Hematopoietic multipotent progenitor cell treated with erythropoietin and hydrocortisone succinate and interleukin-3 and kit ligand, for 6 days (in vitro differentiated cells): ENCODE data around the gene MS4A10.
A peak's percentile ranks its signal among the peaks of the same experiment; 100 is the strongest.

ENCODE experiments used
- DNase-seq: peaks from one replicate; pipeline ENCODE4 v3.0.0-alpha.2; 2015

Gene MS4A10

GRCh38 chr11:60830478-60831142 is 45.5 kb downstream of the MS4A10 start:
- DNase-seq, result no peak

DNA sequence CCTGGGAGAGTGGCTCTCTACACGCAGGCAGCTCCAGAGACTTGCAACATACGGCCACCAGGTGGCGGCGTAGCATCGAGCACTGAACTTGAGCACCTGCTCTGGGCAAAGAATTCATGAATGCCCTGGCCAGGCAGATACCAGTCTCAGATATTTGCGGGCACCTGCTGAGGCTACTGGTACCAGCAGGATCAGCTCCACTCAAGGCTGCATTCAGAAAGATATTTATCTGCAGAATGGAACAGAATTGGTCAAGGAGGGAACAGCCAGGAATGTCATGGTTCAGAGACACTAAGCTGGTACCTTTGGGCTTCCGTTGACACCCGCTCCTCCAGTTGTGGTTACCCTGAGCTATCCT is 46.0 kb downstream of the MS4A10 start:
- peak; percentile 91 for DNase-seq

GRCh38 chr11:60831501-60832079 is 46.5 kb downstream of the MS4A10 start:
- DNase-seq, result peak; percentile 57

DNA sequence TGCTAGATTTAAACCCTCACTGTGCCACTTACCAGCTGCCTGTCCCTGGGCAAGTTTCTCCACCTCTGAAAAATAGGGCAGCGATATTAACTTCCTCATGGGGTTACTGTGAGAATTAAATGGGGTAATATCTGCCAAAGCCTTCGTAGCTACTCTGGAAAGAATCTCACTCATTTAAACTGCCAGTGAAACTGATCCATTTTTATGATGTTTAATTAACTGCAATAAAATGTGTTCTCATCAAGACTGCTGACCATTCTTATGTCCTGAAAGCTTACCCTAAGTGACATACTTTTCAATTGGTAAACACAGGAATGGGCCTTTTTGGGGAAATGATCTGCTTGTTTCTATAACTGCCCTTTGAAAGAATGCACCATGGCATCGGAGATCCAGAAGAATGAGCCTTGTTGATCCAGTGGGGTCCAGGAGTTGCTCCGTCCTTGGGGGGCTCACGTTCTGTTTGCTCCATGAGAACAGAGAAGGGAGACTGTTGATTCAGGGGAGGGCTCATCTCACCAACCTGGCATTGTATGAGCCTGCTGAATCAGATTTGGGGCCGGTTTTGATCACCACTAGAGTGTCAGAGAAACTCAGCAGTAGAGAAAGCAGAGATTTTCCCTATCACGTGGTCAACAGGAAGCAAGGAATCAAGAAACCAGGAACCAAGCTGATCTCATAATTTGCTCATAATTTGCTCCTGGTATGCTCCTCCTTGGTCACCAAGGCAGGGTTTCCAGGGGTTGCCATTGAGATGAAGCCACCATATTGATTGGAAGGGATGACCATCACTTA is 49.8 kb downstream of the MS4A10 start:
- no peak for DNase-seq

DNA sequence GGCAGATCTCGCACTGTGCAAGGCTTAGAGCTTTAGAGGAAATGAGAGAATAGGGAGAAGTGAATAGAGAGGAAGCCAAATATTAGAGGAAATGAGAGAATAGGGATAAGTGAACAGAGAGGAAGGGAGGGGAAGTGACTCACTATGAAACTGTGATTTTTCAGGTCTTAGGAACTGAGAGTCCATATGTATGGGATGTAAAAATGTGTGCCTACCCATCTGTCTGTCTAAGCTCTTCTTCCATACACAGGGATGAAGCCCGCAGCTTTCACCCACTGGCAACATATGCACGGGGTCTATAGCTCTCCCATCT is 50.4 kb downstream of the MS4A10 start:
- no peak for DNase-seq

- DNase-seq, result no peak
Measured at GRCh38 chr11:60836866-60837515, 51.9 kb downstream of the MS4A10 start.

DNA sequence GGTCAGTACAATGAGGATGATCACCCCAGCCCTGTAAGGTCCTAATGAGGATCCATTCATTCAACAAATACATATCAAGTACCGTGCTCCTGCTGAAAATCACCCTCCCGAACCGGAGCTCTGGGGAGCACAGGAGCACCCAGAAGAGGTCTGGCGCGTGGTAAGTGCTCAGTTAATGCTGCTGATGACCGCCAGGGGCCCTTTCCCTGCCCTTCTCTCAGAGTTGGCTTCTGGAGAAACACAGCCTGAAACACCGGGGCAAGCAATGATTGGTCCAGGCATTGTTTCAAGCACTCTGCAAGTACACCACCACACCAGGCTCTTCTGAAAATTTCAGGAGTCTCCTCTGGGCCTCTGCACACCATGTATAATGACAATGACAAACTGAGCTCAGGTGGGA is 53.0 kb downstream of the MS4A10 start:
- DNase-seq, result no peak

- DNase-seq, result no peak
Measured at GRCh38 chr11:60840470-60841430, 55.6 kb downstream of the MS4A10 start.

DNA sequence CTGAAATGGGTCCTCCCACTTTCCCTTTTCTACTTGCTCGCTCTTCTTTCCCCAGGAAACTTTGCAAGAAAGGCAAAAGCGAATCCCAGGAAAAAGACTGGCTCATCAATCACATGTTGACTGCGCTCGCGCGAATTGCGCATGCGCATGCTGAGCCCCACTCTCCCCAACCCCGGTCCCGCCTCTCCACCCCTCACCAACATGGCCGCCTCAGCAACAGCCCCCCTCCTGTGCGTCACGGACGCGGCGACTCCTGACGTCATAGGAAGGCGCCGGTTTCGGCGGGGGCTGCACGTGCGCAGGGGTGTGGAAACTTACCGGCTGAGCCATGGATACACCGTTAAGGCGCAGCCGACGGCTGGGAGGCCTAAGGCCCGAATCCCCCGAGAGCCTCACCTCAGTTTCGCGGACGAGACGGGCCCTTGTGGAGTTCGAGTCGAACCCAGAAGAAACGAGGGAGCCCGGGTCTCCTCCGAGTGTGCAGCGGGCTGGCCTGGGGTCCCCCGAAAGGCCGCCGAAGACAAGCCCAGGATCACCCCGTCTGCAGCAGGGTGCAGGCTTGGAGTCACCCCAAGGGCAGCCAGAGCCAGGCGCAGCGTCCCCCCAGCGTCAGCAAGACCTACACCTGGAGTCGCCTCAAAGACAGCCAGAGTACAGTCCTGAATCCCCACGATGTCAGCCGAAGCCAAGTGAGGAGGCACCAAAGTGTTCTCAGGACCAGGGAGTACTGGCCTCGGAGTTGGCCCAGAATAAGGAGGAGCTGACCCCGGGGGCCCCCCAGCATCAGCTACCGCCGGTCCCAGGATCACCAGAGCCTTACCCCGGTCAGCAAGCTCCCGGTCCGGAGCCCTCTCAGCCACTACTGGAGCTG is 56.9 kb downstream of the MS4A10 start, which contains the start of gene CCDC86:
TSS of gene CCDC86 (plus strand) at position 317 of the 871 bp plus-strand sequence. CDS start at position 329, 12 bp downstream.
- DNase-seq, result peak; percentile 96

- no peak for DNase-seq
Measured at GRCh38 chr11:60842668-60843600, 57.8 kb downstream of the MS4A10 start.

DNA sequence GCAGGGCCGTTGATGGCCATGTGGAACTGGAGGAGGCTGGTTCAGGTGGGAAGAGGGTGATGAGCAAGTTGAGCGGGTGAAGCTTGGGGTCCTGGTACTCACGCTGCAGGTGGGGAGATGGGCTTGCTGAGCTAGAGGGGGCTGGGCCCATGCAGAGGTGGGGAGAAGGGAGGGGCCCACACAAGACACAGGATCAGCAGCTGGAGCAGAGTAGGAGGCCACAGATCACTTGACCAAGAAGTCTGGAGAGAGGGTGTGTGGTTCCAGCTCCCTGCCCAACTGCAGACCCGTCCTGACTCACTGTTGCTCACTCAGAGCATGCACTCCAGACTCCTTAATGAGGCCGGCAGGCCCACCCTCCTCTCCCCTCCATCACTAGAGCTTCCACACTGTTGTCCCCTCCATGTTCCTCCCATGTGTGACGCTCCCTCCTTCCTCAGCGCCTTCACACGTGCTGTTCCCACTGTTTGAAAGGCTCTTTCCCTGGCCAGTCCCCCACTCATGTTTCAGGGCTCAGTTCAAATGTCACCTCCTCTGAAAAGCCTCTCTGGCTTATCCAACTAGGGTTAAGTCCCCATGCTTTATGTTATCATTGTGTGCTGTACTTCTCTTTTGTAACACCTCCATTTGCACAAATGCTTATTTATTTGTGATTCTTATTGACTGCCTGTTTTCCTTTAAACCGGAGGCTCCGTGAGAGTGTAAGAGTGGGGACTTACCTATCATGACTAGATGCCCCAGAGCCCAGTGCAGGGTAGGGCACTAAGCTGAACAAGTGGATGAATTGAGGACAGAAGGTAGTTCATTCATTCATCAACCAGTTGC is 59.1 kb downstream of the MS4A10 start:
- no peak for DNase-seq

DNA sequence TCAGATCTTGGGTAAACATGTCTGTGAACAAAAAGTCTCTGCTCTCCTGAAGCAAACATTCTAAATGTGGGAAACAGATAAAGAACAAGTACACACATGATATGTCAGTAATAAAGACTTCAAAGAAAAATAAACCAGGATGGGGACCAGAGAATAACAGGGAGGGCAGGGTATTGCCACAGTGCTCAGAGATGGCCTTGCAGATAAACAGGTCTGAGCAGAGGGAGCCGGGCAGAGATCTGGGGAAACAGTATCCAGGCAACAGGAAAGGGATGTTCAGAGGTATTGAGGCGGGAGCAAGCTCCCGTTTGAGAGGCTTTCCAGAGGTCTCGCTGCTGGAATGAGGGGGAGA is 59.7 kb downstream of the MS4A10 start:
- DNase-seq, result no peak

DNA sequence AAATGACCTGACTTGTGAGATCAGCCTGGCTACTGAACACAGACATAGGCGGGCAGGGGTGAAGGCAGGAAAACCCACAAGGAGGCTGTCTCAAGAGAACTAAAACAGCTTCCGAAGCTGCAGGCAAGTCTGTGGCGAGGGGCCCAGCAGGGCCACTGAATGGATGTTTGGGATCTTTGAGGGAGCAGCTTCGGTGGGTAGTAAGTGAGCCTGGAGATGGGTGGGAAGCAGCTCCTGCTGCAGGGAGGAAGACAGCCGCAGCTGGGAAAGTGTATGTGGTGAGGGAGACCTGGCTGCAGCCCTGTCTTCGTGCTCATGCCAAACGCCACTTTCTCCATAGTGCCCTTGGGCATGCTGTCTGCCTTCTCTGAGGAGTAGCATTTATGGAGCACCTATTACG is 60.2 kb downstream of the MS4A10 start:
- no peak for DNase-seq

- DNase-seq, result no peak
Measured at GRCh38 chr11:60847281-60847680, 62.1 kb downstream of the MS4A10 start.

GRCh38 chr11:60847896-60848295 is 62.8 kb downstream of the MS4A10 start:
- no peak for DNase-seq

DNA sequence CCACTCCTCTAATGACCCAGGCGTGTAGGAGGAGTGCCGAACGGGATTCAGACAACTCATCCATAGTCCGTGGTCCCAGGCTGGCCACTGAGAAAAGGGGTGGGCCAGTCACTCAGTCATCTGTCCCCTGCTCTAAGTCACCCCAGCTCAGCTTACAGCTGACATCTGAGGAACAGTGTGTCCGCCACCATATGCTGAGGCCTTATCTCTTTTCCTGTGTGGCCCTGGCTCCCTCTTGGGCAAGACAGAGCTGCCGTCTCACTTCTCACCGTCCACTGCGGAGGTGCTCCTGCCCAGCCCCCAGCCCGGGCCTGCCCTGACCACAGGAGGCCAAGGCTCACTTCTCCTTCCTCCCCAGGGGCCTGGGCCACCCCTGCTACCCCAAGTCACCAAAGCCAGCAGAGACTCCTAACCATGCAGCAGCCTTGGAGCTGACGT is 63.6 kb downstream of the MS4A10 start:
- DNase-seq, result peak; percentile 79

GRCh38 chr11:60849641-60850520 is 64.7 kb downstream of the MS4A10 start:
- no peak for DNase-seq
